Stomach (tissue), 9 donors: ENCODE results near the gene CORO2B. TPM values are rescaled to one million over a fixed set of nuclear protein-coding genes. Genes with fewer than 3 reads are reported as not detected.

Experiments used
- DNase-seq, 2 donors: peaks; one replicate each; pipeline versions ENCODE4 v3.0.0 to v3.0.0-alpha.2; 2013 to 2019
- H3K27ac ChIP-seq, 5 donors: fragments of 200-600 bp in 4 of 5; sonication (generic) in 4 of 5; one replicate each; pipeline ENCODE4 v1.5.1; 2013 to 2019; ENCODE audit warnings: mild to moderate bottlenecking in 1 of 5, moderate library complexity in 1 of 5
- H3K27me3 ChIP-seq, 3 donors: fragments of 200-600 bp; sonication (generic); one replicate each; pipeline ENCODE4 v1.5.1; 2017 to 2019; ENCODE audit warnings: mixed run types in 1 of 3
- H3K36me3 ChIP-seq, 4 donors: fragments of 200-600 bp; sonication (generic); 1 replicate in 3 of 4; 2 replicates in 1 of 4; pipeline ENCODE4 v1.5.1; 2016 to 2019
- H3K4me1 ChIP-seq, 4 donors: fragments of 200-600 bp; sonication (generic); one replicate each; pipeline ENCODE4 v1.5.1; 2016 to 2019
- H3K4me3 ChIP-seq, 4 donors: fragments of 200-600 bp; sonication (generic) in 3 of 4; one replicate each; pipeline ENCODE4 v1.5.1; 2016 to 2019; ENCODE audit warnings: mild to moderate bottlenecking in 1 of 4
- H3K9me3 ChIP-seq, 4 donors: fragments of 200-600 bp; sonication (generic); one replicate each; pipeline ENCODE4 v1.5.1; 2016 to 2019
- EP300 ChIP-seq: sonication (generic); formaldehyde crosslinking; IDR thresholded peaks from one replicate; pipeline ENCODE4 v1.6.1; 2017; ENCODE audit warnings: antibody characterized with exemption
- POLR2A ChIP-seq, 4 donors: fragments of 450-650 bp; IDR thresholded peaks; one replicate each; pipeline ENCODE4 v1.6.1; 2016; ENCODE audit warnings: antibody characterized with exemption in 4 of 4, control low read depth in 2 of 4, mild to moderate bottlenecking in 1 of 4, moderate library complexity in 1 of 4
- POLR2AphosphoS5 ChIP-seq, 3 donors: sonication (generic); formaldehyde crosslinking; IDR thresholded peaks; one replicate each; pipeline ENCODE4 v1.6.1; 2016; ENCODE audit warnings: antibody characterized with exemption in 3 of 3
- WGBS, 5 donors: extraction: QIAGEN DNeasy Blood & Tissue Kit in 3 of 5; methylation state at CpG; one replicate each; pipeline versions ENCODE4 v1.1.5 to v1.1.7; 2013 to 2018; 5-methylcytosine and 5-hydroxymethylcytosine counted together
- intact Hi-C: fragments of 100-400 bp; cut with DNase I; formaldehyde crosslinking; loops from one replicate; pipeline ENCODE4 v1.15.1; 2023; ENCODE audit warnings: low total_unique reads
- polyA plus RNA-seq, 3 donors: library from polyadenylated mRNA; stranded (reverse); fragments of 200-250 nt; gene quantifications; one replicate each; pipeline ENCODE4 v1.2.3, GENCODE V29; 2013
- total RNA-seq, 5 donors: library from RNA; depleted of rRNA; stranded (reverse); fragments of >200 nt; gene quantifications; one replicate each; pipeline versions ENCODE4 v1.1.0 to v1.2.3, GENCODE V29; 2014 to 2016
- TF ChIP-seq, protein P1 (sequence below), 7 experiments: fragments of 450-650 bp in 4 of 7; fragments of 200-600 bp in 3 of 7; sonication (generic) in 3 of 7; IDR thresholded peaks; one replicate each; pipeline ENCODE4 v1.5.1; 2016 to 2019; ENCODE audit warnings: antibody characterized with exemption in 7 of 7, control low read depth in 2 of 7, mild to moderate bottlenecking in 1 of 7
- donor health status: healthy with polysubstance abuse.
- donor health status: Bipolar disorder and iron deficiency.
- donor health status: healthy.

CORO2B gene
- total and polyA plus RNA-seq, 8 donors: 0.89 to 3.7 (median 2.3) TPM; not detected in 1

DNA sequence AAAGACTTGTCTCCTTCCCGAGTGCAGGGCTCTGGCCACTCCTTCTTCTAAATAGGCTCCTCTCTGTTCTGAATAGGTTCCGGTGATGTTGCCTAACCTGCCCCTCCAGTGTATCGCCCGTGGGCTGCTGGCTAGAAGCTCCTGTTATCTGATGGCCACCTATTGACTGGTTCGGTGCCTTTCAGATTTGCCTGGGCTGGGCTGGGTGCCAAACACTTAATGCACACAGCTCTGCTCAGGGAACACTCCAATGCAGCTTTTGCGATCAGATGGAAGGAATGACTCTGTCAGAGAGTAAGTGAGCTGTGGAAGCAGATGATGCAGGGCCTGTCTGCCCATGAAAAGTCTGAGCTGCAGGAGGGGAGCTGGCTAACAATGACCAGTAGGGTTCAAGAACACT is 112.9 kb downstream of the CORO2B start:
- H3K4me1 ChIP-seq: peaks cover 0 to 7% (median 0%) of the 10 kb centered on the region in 4 donors
- TF ChIP-seq POLR2A (IDR thresholded peaks at IDR 0.05) (no peak), POLR2AphosphoS5 (IDR thresholded peaks at IDR 0.05) (peak in 1 of 3 donors; percentile 55), EP300 (no peak)
- TF ChIP-seq, protein P1, sequence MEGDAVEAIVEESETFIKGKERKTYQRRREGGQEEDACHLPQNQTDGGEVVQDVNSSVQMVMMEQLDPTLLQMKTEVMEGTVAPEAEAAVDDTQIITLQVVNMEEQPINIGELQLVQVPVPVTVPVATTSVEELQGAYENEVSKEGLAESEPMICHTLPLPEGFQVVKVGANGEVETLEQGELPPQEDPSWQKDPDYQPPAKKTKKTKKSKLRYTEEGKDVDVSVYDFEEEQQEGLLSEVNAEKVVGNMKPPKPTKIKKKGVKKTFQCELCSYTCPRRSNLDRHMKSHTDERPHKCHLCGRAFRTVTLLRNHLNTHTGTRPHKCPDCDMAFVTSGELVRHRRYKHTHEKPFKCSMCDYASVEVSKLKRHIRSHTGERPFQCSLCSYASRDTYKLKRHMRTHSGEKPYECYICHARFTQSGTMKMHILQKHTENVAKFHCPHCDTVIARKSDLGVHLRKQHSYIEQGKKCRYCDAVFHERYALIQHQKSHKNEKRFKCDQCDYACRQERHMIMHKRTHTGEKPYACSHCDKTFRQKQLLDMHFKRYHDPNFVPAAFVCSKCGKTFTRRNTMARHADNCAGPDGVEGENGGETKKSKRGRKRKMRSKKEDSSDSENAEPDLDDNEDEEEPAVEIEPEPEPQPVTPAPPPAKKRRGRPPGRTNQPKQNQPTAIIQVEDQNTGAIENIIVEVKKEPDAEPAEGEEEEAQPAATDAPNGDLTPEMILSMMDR (IDR thresholded peaks at IDR 0.05): no peak
- no peaks in the 10 kb centered on the region for H3K36me3 ChIP-seq
- WGBS, 5 donors: 26 to 58% (median 32%) methylated on average over 6 of the region's 6 CpGs
- no peak overlapping the region for H3K4me3 ChIP-seq
- no peaks in the 10 kb centered on the region for H3K9me3 ChIP-seq
- peak; percentile 62 to 87 for DNase-seq
- H3K27me3 ChIP-seq: no peaks in the 10 kb centered on the region
- H3K27ac ChIP-seq: no peak overlapping the region
- intact Hi-C loops: no loop called here

- DNase-seq: no peak
- Histone ChIP-seq H3K36me3 (no peaks in the 10 kb centered on the region), H3K9me3 (no peaks in the 10 kb centered on the region), H3K4me3 (no peak overlapping the region), H3K4me1 (peaks cover 0 to 7% (median 0%) of the 10 kb centered on the region in 4 donors), H3K27me3 (no peaks in the 10 kb centered on the region), H3K27ac (no peak overlapping the region)
- TF ChIP-seq EP300 (no peak), POLR2A (IDR thresholded peaks at IDR 0.05) (no peak), POLR2AphosphoS5 (IDR thresholded peaks at IDR 0.05) (no peak)
- TF ChIP-seq, protein P1 (IDR thresholded peaks at IDR 0.05): no peak
- 34 to 62% (median 40%) methylated on average over 3 of the region's 3 CpGs for WGBS, 5 donors
- intact Hi-C loops: no loop called here
Observed at GRCh38 chr15:68693071-68693470, 114.3 kb downstream of the CORO2B start.

- H3K4me3 ChIP-seq: no peak overlapping the region
- H3K4me1 ChIP-seq: peaks cover 0 to 7% (median 0%) of the 10 kb centered on the region in 4 donors
- no peaks in the 10 kb centered on the region for H3K9me3 ChIP-seq
- no peak overlapping the region for H3K27ac ChIP-seq
- no peaks in the 10 kb centered on the region for H3K27me3 ChIP-seq
- intact Hi-C loops: no loop called here
- no peak for DNase-seq
- no peak for TF ChIP-seq POLR2AphosphoS5 (IDR thresholded peaks at IDR 0.05)
- TF ChIP-seq POLR2A (IDR thresholded peaks at IDR 0.05): no peak
- TF ChIP-seq, protein P1 (IDR thresholded peaks at IDR 0.05): no peak
- TF ChIP-seq EP300: no peak
- no peaks in the 10 kb centered on the region for H3K36me3 ChIP-seq
- WGBS, 5 donors: 86 to 97% (median 93%) methylated on average over 4 of the region's 4 CpGs
Observed at GRCh38 chr15:68694111-68694510, 115.3 kb downstream of the CORO2B start.

- no peak for DNase-seq
- no peaks in the 10 kb centered on the region for H3K9me3 ChIP-seq
- no peak overlapping the region for H3K27ac ChIP-seq
- TF ChIP-seq POLR2AphosphoS5 (IDR thresholded peaks at IDR 0.05) (no peak), POLR2A (IDR thresholded peaks at IDR 0.05) (no peak), EP300 (no peak)
- TF ChIP-seq, protein P1 (IDR thresholded peaks at IDR 0.05): no peak
- intact Hi-C loops: no loop called here
- no peak overlapping the region for H3K4me3 ChIP-seq
- H3K27me3 ChIP-seq: peaks cover 0 to 5% (median 0%) of the 10 kb centered on the region in 3 donors
- H3K4me1 ChIP-seq: peaks cover 0 to 11% (median 3%) of the 10 kb centered on the region in 4 donors
- H3K36me3 ChIP-seq: no peaks in the 10 kb centered on the region
- WGBS, 5 donors: 79 to 85% (median 82%) methylated on average over 9 of the region's 9 CpGs
Observed at GRCh38 chr15:68695061-68695595, 116.3 kb downstream of the CORO2B start.
